ENCODE results near the gene MAFF.

MAFF gene

DNA sequence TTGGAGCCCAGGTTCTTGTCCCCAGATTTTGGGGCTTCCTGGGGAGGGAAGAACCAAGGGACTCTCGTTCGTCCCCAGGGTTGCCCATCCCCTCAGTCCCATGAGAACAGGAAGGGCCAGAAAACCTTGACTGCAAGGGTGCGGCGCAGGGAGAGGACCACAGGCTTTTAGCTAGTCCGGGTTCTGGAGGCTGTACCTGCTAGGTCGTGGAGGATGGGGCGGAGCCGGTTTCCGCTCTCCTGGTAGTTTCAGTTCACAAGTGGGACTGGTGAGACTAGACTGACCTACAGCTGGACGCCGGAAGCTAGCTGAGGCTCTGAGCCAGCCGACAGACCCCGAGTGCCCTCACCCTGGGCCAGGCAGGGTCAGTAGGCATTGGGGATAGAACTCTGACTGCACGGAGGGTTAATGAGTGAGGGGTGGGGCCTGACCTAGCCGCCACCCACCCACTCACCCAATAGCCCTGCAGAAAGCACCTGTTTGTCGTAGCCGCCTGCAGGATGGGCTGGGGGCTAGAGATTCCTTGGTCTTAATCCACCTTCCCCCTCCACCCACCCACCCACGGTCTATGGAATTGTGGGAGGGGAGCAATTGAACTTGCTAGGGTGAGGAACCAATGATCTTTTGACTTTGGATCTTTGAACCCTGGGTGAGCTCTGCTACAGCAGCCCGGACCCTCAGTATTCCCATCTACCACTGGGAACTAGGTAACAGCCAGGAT is 1.5 kb downstream of the MAFF start:
- no peak for TF ChIP-seq CTCF (IDR thresholded peaks at IDR 0.05; ENCODE audit: insufficient read depth, low read length)
- no peak for TF ChIP-seq SPI1 (IDR thresholded peaks at IDR 0.05; ENCODE audit: borderline replicate concordance, low read depth)
- no peak for TF ChIP-seq POLR2AphosphoS5 (IDR thresholded peaks at IDR 0.05; ENCODE audit: low read depth)
- TF ChIP-seq REST (IDR thresholded peaks at IDR 0.05; ENCODE audit: insufficient replicate concordance, low read depth) = no peak
- no peak for TF ChIP-seq GABPA (IDR thresholded peaks at IDR 0.05; ENCODE audit: low read depth)
- Histone ChIP-seq H3K27ac (replicated peaks) (no peak overlapping the region), H3K4me3 (replicated peaks; ENCODE audit: insufficient read depth, low read length) (peak overlapping the region; percentile 74), H3K27me3 (ENCODE audit: insufficient read depth, poor library complexity, severe bottlenecking) (no peaks in the 10 kb centered on the region)
- DNase-seq (ENCODE audit: low read depth in 1 of 2, low spot score in 1 of 2) = no peak

DNA sequence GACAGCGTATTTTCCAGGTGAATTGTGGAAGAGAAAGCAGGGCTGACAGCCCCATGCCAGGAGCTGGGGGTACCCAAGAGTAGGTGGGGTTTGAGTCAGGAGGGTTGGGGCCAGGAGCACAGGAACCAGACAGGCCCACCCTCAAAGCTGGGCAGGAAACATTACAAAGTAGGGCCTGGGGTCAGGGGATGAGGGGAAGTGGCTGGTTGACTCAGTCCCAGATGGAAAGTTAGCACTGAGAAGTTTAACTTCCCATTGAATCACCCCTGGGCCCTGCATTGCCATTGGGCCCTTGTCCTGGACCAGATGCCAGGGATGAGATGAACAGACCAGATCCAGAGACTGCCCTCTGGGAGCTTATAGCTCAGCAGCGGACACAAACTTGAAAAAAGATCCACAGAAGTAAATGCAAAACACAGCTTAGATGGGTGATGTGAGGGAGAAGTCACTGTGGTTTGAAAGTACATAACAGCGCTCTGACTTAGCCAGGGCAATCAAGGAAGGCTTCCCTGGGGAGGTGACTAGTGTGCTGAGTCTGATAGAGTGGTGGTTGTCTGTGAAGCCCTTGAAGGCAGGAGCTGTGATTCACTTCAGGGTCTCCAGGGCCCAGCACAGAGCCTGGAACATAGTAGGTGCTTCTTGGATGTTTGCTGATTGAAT is 2.2 kb downstream of the MAFF start:
- no peak overlapping the region for H3K4me3 ChIP-seq (replicated peaks; ENCODE audit: insufficient read depth, low read length)
- TF ChIP-seq GABPA (IDR thresholded peaks at IDR 0.05; ENCODE audit: low read depth) (no peak), SPI1 (IDR thresholded peaks at IDR 0.05; ENCODE audit: borderline replicate concordance, low read depth) (peak; percentile 41; the same call in 1 of the 2 replicates), REST (IDR thresholded peaks at IDR 0.05; ENCODE audit: insufficient replicate concordance, low read depth) (no peak), POLR2AphosphoS5 (IDR thresholded peaks at IDR 0.05; ENCODE audit: low read depth) (no peak), CTCF (IDR thresholded peaks at IDR 0.05; ENCODE audit: insufficient read depth, low read length) (no peak)
- H3K27me3 ChIP-seq (ENCODE audit: insufficient read depth, poor library complexity, severe bottlenecking) = no peaks in the 10 kb centered on the region
- H3K27ac ChIP-seq (replicated peaks) = no peak overlapping the region
- DNase-seq (ENCODE audit: low read depth in 1 of 2, low spot score in 1 of 2) = no peak

GRCh38 chr22:38204784-38205183 is 3.0 kb downstream of the MAFF start:
- TF ChIP-seq GABPA (IDR thresholded peaks at IDR 0.05; ENCODE audit: low read depth) (no peak), POLR2AphosphoS5 (IDR thresholded peaks at IDR 0.05; ENCODE audit: low read depth) (peak; percentile 34; the same call in 1 of the 2 replicates), SPI1 (IDR thresholded peaks at IDR 0.05; ENCODE audit: borderline replicate concordance, low read depth) (peak; percentile 46; the same call in 1 of the 2 replicates), REST (IDR thresholded peaks at IDR 0.05; ENCODE audit: insufficient replicate concordance, low read depth) (no peak)
- H3K27me3 ChIP-seq (ENCODE audit: insufficient read depth, poor library complexity, severe bottlenecking) = no peaks in the 10 kb centered on the region
- DNase-seq (ENCODE audit: low read depth in 1 of 2, low spot score in 1 of 2) = peak in 1 of 2 experiments; percentile 67
- no peak overlapping the region for H3K27ac ChIP-seq (replicated peaks)
- no peak overlapping the region for H3K4me3 ChIP-seq (replicated peaks; ENCODE audit: insufficient read depth, low read length)
